Activated CD4-positive, CD25-positive, alpha-beta regulatory T cell treated with anti-CD3 and anti-CD28 coated beads, Interleukin-2, amount 50 U/mL, for 24 hours (primary cell): Measurements from ENCODE around the gene MTARC2.

ENCODE experiments used
- ATAC-seq, 2 donors: fragments of 150-1000 bp; cut with Tn5 transposase; one replicate each; pipeline ENCODE4 v1.10.0; 2021; ENCODE audit warnings: mild to moderate bottlenecking in 1 of 2, moderate library complexity in 1 of 2

The MTARC2 gene

GRCh38 chr1:220770245-220770913 lies 22.3 kb downstream of the MTARC2 start:
- ATAC-seq, result no peak

DNA sequence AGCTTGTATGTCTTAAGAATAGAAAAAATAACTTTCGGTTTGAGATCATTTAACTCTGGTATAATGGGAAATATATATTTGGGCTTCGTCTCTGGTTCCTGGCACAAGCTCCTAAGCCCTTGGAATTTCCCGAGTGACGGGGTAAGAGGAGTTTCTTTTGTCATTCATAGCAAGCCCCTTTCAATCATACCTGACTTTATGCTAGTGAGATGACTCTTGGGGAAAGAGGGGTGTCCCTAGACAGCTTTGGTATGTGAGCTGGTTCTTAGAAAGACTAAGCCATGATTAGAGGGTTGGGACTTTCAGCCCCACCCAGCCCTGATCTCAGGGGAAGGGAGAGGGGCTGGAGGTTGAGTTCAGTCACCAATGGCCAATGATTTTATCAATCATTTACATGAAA lies 24.7 kb downstream of the MTARC2 start:
- no peak for ATAC-seq

GRCh38 chr1:220775240-220775853 lies 27.2 kb downstream of the MTARC2 start:
- no peak for ATAC-seq

DNA sequence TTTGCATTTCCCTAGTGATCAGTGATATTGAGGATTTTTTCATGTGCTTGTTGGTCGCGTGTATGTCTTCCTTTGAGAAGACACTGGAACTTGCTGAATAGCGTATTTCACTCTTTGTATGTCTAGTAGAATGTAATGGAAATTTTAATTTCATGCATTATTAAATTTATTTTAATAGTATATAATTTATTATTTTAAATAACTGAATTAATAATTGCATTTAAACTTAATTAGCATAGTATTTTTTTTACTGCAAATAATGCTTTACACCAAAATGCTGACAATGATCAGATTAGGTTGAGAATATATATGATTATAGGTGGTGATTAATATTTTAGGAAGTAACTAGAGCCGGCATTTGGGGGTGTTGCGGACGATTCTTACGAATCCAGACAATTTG lies 28.1 kb downstream of the MTARC2 start:
- no peak for ATAC-seq

GRCh38 chr1:220776720-220777326 lies 28.7 kb downstream of the MTARC2 start:
- peak; percentile 42 to 51 for ATAC-seq

- no peak for ATAC-seq
Measured at GRCh38 chr1:220783453-220783852, 35.3 kb downstream of the MTARC2 start.

DNA sequence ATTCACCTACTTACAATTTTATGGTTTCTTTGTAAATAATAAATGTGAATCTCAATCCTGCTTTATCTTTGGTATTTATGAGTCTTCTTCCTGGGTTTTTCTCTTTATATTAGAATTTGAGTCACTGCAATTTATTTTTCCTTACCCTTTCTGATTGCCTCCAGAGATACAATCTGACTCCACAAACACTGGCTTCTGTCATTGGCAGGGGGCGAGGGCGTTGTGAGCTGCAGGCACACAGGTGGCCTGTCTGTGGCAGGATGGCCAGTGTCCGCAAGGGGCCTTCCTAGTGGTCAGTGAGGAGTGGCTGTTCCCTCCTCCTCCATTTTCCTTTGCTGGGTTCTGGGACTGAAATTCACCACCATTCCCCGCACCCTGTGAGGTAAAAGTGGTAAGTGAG lies 36.6 kb downstream of the MTARC2 start:
- no peak for ATAC-seq

- ATAC-seq, result no peak
Measured at GRCh38 chr1:220785166-220786056, 37.3 kb downstream of the MTARC2 start.

- ATAC-seq, result no peak
Measured at GRCh38 chr1:220786057-220786336, 37.9 kb downstream of the MTARC2 start.

DNA sequence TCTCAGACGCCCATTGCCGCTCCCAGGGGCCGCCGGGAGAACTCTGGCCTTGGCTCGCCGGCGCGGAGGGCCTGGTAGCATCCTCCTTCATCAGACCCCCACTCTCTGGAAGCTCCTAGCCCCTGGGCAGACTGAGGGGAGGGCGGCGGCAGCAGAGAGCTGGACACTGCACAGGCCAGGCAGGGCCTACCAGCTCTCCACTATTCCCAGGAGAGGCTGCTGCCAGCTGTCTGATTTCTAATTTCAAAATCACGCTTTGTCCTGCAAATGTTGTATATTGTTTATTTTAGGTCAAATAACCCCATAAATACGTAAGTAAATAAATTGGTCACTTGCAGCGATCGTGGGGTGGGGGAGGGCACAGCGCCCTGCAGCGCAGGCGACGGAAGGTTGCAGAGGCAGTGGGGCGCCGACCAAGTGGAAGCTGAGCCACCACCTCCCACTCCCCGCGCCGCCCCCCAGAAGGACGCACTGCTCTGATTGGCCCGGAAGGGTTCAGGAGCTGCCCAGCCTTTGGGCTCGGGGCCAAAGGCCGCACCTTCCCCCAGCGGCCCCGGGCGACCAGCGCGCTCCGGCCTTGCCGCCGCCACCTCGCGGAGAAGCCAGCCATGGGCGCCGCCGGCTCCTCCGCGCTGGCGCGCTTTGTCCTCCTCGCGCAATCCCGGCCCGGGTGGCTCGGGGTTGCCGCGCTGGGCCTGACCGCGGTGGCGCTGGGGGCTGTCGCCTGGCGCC lies 38.4 kb downstream of the MTARC2 start, which contains the start of gene MTARC1:
Gene MTARC1, plus strand, starts transcription at position 577 of the 732 bp plus-strand sequence. Its CDS starts 32 bp downstream, at position 609.
- ATAC-seq, result peak; percentile 13 to 28

GRCh38 chr1:220787069-220787619 lies 39.0 kb downstream of the MTARC2 start:
- ATAC-seq, result no peak

GRCh38 chr1:220788900-220789299 lies 40.8 kb downstream of the MTARC2 start:
- no peak for ATAC-seq

DNA sequence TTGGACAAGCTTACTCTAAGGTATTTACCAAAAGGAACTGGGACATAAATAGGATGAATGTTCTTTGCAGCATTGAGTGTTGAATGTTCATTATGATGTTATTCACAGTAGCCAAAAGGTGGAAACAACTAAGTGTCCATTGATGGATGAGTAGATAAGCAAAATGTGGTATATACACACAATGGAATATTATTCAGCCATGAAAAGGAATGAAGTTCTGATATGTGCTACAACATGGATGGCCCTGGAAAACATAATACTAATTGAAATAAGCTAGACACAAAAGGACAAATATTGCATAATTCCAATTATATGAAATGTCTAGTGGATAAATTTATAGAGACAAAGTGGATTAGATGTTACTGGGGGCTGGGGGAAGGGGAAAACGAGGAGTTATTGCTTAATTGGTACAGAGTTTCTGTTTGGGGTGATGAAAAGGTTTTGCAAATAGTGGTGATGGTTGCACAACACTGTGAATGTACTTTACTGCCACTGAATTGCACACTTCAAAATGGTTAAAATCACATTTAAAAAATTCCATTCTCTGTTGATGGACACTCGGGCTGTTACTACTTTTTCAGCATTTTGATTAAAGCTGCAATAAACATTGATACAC lies 41.5 kb downstream of the MTARC2 start:
- ATAC-seq, result no peak

DNA sequence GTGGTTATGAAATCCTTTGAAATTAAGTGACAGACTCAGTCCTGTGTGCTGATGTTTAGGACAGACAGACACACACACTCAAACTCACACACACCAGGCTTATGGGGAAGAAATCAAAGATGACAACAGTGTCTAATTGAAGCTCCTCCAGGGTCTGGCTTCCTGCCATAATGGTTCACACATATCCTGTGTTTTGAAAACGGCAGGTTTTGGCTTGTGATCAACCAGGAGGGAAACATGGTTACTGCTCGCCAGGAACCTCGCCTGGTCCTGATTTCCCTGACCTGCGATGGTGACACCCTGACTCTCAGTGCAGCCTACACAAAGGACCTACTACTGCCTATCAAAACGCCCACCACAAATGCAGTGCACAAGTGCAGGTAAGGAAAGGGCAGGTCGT lies 43.2 kb downstream of the MTARC2 start:
- no peak for ATAC-seq

- no peak for ATAC-seq
Measured at GRCh38 chr1:220791956-220792355, 43.8 kb downstream of the MTARC2 start.

- ATAC-seq, result no peak
Measured at GRCh38 chr1:220796530-220796929, 48.4 kb downstream of the MTARC2 start.

- ATAC-seq, result no peak
Measured at GRCh38 chr1:220797044-220797443, 48.9 kb downstream of the MTARC2 start.

DNA sequence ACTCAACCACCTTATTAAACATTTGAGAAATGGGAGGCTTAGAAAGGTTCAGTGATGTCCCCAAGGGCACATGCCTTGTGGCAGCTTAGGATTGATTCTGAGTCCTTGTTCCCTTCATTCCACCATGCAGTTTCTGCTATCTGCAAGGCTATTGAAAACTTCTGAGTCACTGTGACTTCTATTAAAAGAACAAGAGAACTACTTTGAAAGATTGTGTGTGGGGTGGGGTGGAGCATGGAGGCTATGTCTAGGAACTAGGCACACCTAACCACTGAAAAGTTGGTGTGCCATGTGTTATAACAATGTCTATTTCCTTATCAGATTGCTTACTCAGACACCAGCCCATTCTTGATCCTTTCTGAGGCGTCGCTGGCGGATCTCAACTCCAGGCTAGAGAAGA lies 49.4 kb downstream of the MTARC2 start:
- ATAC-seq, result no peak

DNA sequence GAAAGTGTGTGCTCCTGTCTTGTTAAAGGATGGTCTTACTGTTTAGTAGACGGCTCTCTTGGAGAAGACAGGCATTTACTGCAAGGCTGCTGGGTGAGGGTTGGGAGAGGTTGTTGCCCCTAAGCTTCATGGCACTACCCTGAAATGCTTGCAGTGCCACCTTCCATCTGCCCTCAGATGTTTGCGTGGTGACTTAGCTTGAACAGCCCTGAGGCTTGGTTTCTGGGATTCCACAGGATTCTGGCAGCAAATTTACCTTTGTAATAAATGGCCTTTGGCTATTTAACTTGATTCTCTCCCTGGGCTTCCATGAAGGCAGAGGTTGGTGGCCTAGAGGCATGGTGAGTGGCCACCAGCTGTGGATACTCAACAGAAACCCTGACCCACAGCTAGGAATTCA lies 50.2 kb downstream of the MTARC2 start:
- no peak for ATAC-seq

- ATAC-seq, result no peak
Measured at GRCh38 chr1:220800262-220800661, 52.1 kb downstream of the MTARC2 start.

- no peak for ATAC-seq
Measured at GRCh38 chr1:220803401-220804201, 55.5 kb downstream of the MTARC2 start.
